Mesendoderm (in vitro differentiated cells): ENCODE data around the gene RALGPS2.
A peak's percentile ranks its signal among the peaks of the same experiment; 100 is the strongest.

Experiments
- DNase-seq: peaks from one replicate; pipeline ENCODE4 v3.0.0; 2013
- H2AK5ac ChIP-seq: 2 replicates; pipeline ENCODE4 v1.6.1; 2013; ENCODE audit warnings: low read length, inconsistent platforms
- H2BK120ac ChIP-seq: 2 replicates; pipeline ENCODE4 v1.6.1; 2013; ENCODE audit warnings: low read depth, mild to moderate bottlenecking, low read length, moderate library complexity, mixed read lengths
- H2BK15ac ChIP-seq: replicated peaks from 2 replicates; pipeline ENCODE4 v1.6.1; 2013; ENCODE audit warnings: low read depth, mild to moderate bottlenecking, moderate library complexity
- H2BK5ac ChIP-seq: 2 replicates; pipeline ENCODE4 v1.6.1; 2013; ENCODE audit warnings: low read length, inconsistent platforms
- H3K18ac ChIP-seq: 2 replicates; pipeline ENCODE4 v1.6.1; 2013; ENCODE audit warnings: mild to moderate bottlenecking, low read length, mixed read lengths
- H3K23ac ChIP-seq: one replicate; pipeline ENCODE4 v1.6.1; 2013; ENCODE audit warnings: low read length
- H3K27ac ChIP-seq: 2 replicates; pipeline ENCODE4 v1.5.1; 2013; ENCODE audit warnings: low read depth, mild to moderate bottlenecking, inconsistent platforms, low read length, moderate library complexity
- H3K27me3 ChIP-seq: 2 replicates; pipeline ENCODE4 v1.6.1; 2013; ENCODE audit warnings: low read length, control low read depth, mild to moderate bottlenecking, inconsistent platforms; ENCODE audit not compliant: insufficient read depth, poor library complexity
- H3K36me3 ChIP-seq: 2 replicates; pipeline ENCODE4 v1.6.1; 2013; ENCODE audit warnings: low read length, inconsistent platforms; ENCODE audit not compliant: control insufficient read depth, insufficient read depth
- H3K4ac ChIP-seq: one replicate; pipeline ENCODE4 v1.6.1; 2013; ENCODE audit warnings: low read depth, mild to moderate bottlenecking, low read length, moderate library complexity
- H3K4me1 ChIP-seq: 2 replicates; pipeline ENCODE4 v1.6.1; 2013; ENCODE audit warnings: low read depth, low read length, inconsistent platforms; ENCODE audit not compliant: control insufficient read depth
- H3K4me2 ChIP-seq: 2 replicates; pipeline ENCODE4 v1.6.1; 2013; ENCODE audit warnings: low read length
- H3K4me3 ChIP-seq: 2 replicates; pipeline ENCODE4 v1.5.1; 2013; ENCODE audit warnings: mild to moderate bottlenecking, low read length
- H3K56ac ChIP-seq: one replicate; pipeline ENCODE4 v1.6.1; 2013; ENCODE audit warnings: low read length
- H3K79me1 ChIP-seq: 2 replicates; pipeline ENCODE4 v1.6.1; 2013; ENCODE audit warnings: low read length, inconsistent platforms
- H3K79me2 ChIP-seq: 2 replicates; pipeline ENCODE4 v1.6.1; 2013; ENCODE audit warnings: mild to moderate bottlenecking, low read length; ENCODE audit not compliant: control insufficient read depth, insufficient read depth
- H3K9ac ChIP-seq: 2 replicates; pipeline ENCODE4 v1.6.1; 2013; ENCODE audit warnings: low read length, inconsistent platforms
- H4K5ac ChIP-seq: one replicate; pipeline ENCODE4 v1.6.1; 2013; ENCODE audit warnings: low read length
- H4K8ac ChIP-seq: one replicate; pipeline ENCODE4 v1.6.1; 2013; ENCODE audit warnings: low read depth, mild to moderate bottlenecking, control low read depth, low read length, moderate library complexity
- WGBS: extraction: QIAGEN DNeasy Blood & Tissue Kit; methylation state at CpG from one replicate; pipeline ENCODE4 v1.1.7; 2013; ENCODE audit warnings: low lambda C conversion rate, missing lambda C conversion rate; ENCODE audit not compliant: insufficient coverage; ENCODE audit errors: extremely low coverage; 5-methylcytosine and 5-hydroxymethylcytosine counted together

Gene RALGPS2

DNA sequence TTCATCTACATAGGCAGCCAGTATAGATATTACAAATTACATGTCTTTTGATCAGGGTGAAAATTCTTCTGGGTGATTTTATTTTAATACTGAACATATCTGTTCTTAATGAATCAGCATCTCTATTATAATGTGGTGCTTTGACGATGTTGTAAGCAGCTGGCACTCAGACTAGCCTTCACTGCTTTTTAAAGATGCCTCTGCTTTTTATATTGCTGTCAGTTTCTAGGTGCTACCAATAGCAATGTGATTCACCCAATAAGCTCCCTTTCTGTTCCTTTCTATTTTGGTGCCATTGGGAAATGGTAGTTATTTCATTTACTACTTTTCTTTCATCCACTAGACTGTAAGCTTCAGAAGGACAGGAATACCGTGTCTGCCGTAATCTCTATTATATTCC lies 156.9 kb downstream of the RALGPS2 start:
- Histone ChIP-seq H4K8ac (no peak overlapping the region), H3K27me3 (no peaks in the 10 kb centered on the region), H3K4me3 (no peak overlapping the region), H3K18ac (no peak overlapping the region), H3K27ac (no peak overlapping the region), H3K79me2 (no peaks in the 10 kb centered on the region), H3K4me2 (no peak overlapping the region), H2AK5ac (no peak overlapping the region), H3K4me1 (no peaks in the 10 kb centered on the region), H2BK5ac (no peak overlapping the region), H3K56ac (no peak overlapping the region), H2BK15ac (no peak overlapping the region), H3K9ac (no peak overlapping the region), H3K4ac (no peak overlapping the region), H3K79me1 (no peaks in the 10 kb centered on the region), H2BK120ac (no peak overlapping the region), H3K36me3 (no peaks in the 10 kb centered on the region), H4K5ac (no peak overlapping the region), H3K23ac (no peak overlapping the region)
- DNase-seq, result no peak
- no CpG with 5 or more reads among the region's 3 CpGs for WGBS

DNA sequence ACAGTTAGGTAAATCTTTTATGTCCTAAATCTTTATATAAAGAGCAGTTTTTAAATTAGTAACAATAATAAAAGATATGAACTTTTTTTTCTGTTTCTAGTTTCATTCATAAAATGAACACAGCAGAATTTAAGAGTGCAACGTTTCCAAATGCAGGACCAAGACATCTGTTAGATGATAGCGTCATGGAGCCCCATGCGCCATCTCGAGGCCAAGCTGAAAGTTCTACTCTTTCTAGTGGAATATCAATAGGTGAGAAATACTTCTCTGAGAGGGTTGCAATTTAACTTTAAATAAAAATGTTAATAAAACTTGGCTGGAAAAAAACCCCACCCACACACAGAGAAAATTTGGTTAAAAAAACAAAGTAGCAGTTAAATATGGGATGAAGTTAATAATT lies 160.8 kb downstream of the RALGPS2 start:
- Histone ChIP-seq H4K5ac (no peak overlapping the region), H2BK5ac (no peak overlapping the region), H3K56ac (no peak overlapping the region), H3K4me3 (no peak overlapping the region), H4K8ac (no peak overlapping the region), H3K4me1 (no peaks in the 10 kb centered on the region), H3K27me3 (no peaks in the 10 kb centered on the region), H3K79me1 (no peaks in the 10 kb centered on the region), H2AK5ac (no peak overlapping the region), H3K27ac (no peak overlapping the region), H3K36me3 (no peaks in the 10 kb centered on the region), H3K4ac (no peak overlapping the region), H3K9ac (no peak overlapping the region), H3K4me2 (no peak overlapping the region), H2BK120ac (no peak overlapping the region), H3K23ac (no peak overlapping the region), H3K79me2 (no peaks in the 10 kb centered on the region), H2BK15ac (no peak overlapping the region), H3K18ac (no peak overlapping the region)
- no peak for DNase-seq
- WGBS, result no CpG with 5 or more reads among the region's 4 CpGs

DNA sequence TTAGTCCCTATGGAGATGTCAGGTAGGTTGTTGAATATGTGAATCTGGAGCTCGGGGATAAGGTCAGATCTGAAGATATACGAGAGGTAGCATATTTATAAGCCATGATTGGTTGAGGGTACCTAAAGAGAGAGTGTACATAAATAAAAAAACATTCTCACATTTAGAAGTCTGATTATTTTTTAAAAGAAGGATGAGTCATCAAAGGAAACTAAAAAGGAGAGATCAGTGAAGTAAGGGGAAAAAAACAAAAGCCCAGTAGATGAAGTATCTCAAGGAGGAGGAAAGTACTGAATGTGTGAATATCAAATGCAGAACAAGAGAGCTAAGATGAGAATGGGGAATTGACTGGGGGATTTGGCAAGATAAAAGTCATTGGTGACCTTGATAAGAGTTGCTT lies 161.5 kb downstream of the RALGPS2 start:
- no peak overlapping the region for H3K56ac ChIP-seq
- H3K27ac ChIP-seq, result no peak overlapping the region
- H4K8ac ChIP-seq, result no peak overlapping the region
- H3K9ac ChIP-seq, result no peak overlapping the region
- H2BK15ac ChIP-seq, result no peak overlapping the region
- no peak overlapping the region for H4K5ac ChIP-seq
- H3K4me3 ChIP-seq, result no peak overlapping the region
- no peak overlapping the region for H3K18ac ChIP-seq
- H2AK5ac ChIP-seq, result no peak overlapping the region
- H3K27me3 ChIP-seq, result no peaks in the 10 kb centered on the region
- no peak overlapping the region for H2BK5ac ChIP-seq
- H3K4me1 ChIP-seq, result no peaks in the 10 kb centered on the region
- no peak overlapping the region for H2BK120ac ChIP-seq
- H3K4ac ChIP-seq, result no peak overlapping the region
- H3K79me1 ChIP-seq, result no peaks in the 10 kb centered on the region
- H3K79me2 ChIP-seq, result no peaks in the 10 kb centered on the region
- no peaks in the 10 kb centered on the region for H3K36me3 ChIP-seq
- H3K4me2 ChIP-seq, result no peak overlapping the region
- H3K23ac ChIP-seq, result no peak overlapping the region
- WGBS, result no CpG with 5 or more reads among the region's 2 CpGs
- peak; percentile 10 for DNase-seq

DNA sequence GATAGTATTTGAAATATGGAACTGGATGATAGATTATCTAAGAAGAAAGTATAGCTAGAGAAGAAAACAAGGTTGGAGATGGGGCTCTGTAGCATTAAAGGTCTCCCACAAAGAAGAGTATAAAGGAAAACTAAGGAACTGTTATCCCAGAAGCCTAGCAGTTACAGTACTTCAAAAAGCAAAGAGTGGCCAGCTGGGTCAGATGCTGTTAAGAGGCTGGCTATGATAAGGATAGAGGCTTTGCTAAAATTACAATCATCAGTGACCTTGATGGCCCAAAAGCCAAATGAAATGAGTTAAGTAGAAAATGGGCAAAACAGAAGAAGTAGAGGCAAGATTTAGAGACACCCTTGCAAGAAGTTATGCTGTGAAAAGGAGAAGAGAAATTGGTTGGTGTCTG lies 170.9 kb downstream of the RALGPS2 start:
- H3K79me2 ChIP-seq, result no peaks in the 10 kb centered on the region
- no peak overlapping the region for H3K18ac ChIP-seq
- no peak overlapping the region for H3K4ac ChIP-seq
- H3K4me2 ChIP-seq, result no peak overlapping the region
- no peaks in the 10 kb centered on the region for H3K4me1 ChIP-seq
- no peak for DNase-seq
- no peak overlapping the region for H2AK5ac ChIP-seq
- H3K27me3 ChIP-seq, result no peaks in the 10 kb centered on the region
- no peaks in the 10 kb centered on the region for H3K79me1 ChIP-seq
- H2BK15ac ChIP-seq, result no peak overlapping the region
- H3K4me3 ChIP-seq, result no peak overlapping the region
- no peak overlapping the region for H2BK5ac ChIP-seq
- no peaks in the 10 kb centered on the region for H3K36me3 ChIP-seq
- no peak overlapping the region for H3K9ac ChIP-seq
- no peak overlapping the region for H3K23ac ChIP-seq
- no peak overlapping the region for H4K8ac ChIP-seq
- no peak overlapping the region for H3K27ac ChIP-seq
- no peak overlapping the region for H2BK120ac ChIP-seq
- no peak overlapping the region for H3K56ac ChIP-seq
- H4K5ac ChIP-seq, result no peak overlapping the region

DNA sequence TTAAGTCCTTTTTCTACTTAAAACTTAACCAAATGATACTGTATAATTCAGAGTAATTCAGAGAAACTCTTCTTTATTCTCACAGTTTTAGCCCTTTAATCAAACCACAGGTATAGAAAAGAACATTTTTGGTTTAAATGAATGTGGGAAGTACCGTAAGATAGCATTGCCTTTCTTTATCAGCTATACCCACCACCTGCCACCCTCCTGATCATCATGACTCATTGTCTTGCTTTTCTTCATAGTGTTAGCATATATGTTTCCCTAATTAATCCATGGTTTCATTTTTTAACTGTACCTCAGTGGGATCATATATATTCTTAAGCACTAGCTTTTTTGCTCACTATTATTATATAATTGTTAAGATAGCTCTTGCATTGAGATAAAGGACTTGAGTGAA lies 173.4 kb downstream of the RALGPS2 start:
- no peak overlapping the region for H4K8ac ChIP-seq
- H3K79me1 ChIP-seq, result no peaks in the 10 kb centered on the region
- no peak overlapping the region for H3K4me2 ChIP-seq
- no peak overlapping the region for H4K5ac ChIP-seq
- H3K9ac ChIP-seq, result no peak overlapping the region
- no peak overlapping the region for H3K56ac ChIP-seq
- H2BK15ac ChIP-seq, result no peak overlapping the region
- no peak overlapping the region for H2BK5ac ChIP-seq
- no peak overlapping the region for H3K4me3 ChIP-seq
- H3K36me3 ChIP-seq, result no peaks in the 10 kb centered on the region
- H3K23ac ChIP-seq, result no peak overlapping the region
- no peak overlapping the region for H3K4ac ChIP-seq
- no peak for DNase-seq
- H3K79me2 ChIP-seq, result no peaks in the 10 kb centered on the region
- no peak overlapping the region for H2AK5ac ChIP-seq
- H3K4me1 ChIP-seq, result no peaks in the 10 kb centered on the region
- no peak overlapping the region for H2BK120ac ChIP-seq
- no CpG with 5 or more reads among the region's 1 CpG for WGBS
- no peak overlapping the region for H3K27ac ChIP-seq
- no peak overlapping the region for H3K18ac ChIP-seq
- no peaks in the 10 kb centered on the region for H3K27me3 ChIP-seq

DNA sequence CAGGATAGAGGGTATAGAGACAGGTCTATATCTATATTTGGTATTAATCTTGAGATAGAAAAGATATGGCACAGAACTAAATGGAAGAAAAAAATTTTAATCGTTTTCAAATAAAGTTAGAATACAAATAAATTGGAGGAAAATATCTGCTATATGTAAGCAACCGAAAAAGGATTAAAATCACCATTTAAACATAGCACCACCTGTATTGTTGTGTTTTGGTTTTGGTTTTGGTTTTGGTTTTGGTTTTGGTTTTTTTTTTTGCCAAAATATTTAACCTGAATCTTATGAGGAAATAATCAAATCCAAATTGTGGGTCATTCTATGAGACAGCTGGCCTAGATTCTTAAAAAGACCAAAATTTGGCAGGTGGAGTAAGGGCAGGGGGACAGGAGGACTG lies 174.4 kb downstream of the RALGPS2 start:
- Histone ChIP-seq H3K27me3 (no peaks in the 10 kb centered on the region), H4K5ac (no peak overlapping the region), H2AK5ac (no peak overlapping the region), H3K36me3 (no peaks in the 10 kb centered on the region), H2BK120ac (no peak overlapping the region), H3K23ac (no peak overlapping the region), H3K4me2 (no peak overlapping the region), H3K27ac (no peak overlapping the region), H3K56ac (no peak overlapping the region), H3K4me3 (no peak overlapping the region), H3K9ac (no peak overlapping the region), H3K79me1 (no peaks in the 10 kb centered on the region), H2BK5ac (no peak overlapping the region), H3K4ac (no peak overlapping the region), H2BK15ac (no peak overlapping the region), H4K8ac (no peak overlapping the region), H3K4me1 (no peaks in the 10 kb centered on the region), H3K79me2 (no peaks in the 10 kb centered on the region), H3K18ac (no peak overlapping the region)
- 100% methylated on average over 1 of the region's 2 CpGs for WGBS
- DNase-seq, result no peak
